Testis (tissue), 3 donors: ENCODE results near the gene MLN. TPM values are rescaled to one million over a fixed set of nuclear protein-coding genes. Genes with fewer than 3 reads are reported as not detected.
A peak's percentile ranks its signal among the peaks of the same experiment; 100 is the strongest.

Experiments used
- DNase-seq: peaks from one replicate; pipeline ENCODE4 v3.0.0-alpha.2; 2019
- H3K27ac ChIP-seq, 2 donors: fragments of 200-600 bp; sonication (generic); one replicate each; pipeline ENCODE4 v1.5.1; 2019
- H3K27me3 ChIP-seq: fragments of 200-600 bp; sonication (generic); one replicate; pipeline ENCODE4 v1.5.1; 2019
- H3K36me3 ChIP-seq: fragments of 200-600 bp; sonication (generic); one replicate; pipeline ENCODE4 v1.5.1; 2017; ENCODE audit warnings: low read depth; ENCODE audit errors: missing control alignments
- H3K4me1 ChIP-seq: fragments of 200-600 bp; sonication (generic); one replicate; pipeline ENCODE4 v1.5.1; 2019
- H3K4me3 ChIP-seq, 2 donors: fragments of 200-600 bp; sonication (generic); one replicate each; pipeline ENCODE4 v1.5.1; 2017 to 2019
- H3K9me3 ChIP-seq: fragments of 200-600 bp; sonication (generic); one replicate; pipeline ENCODE4 v1.5.1; 2017
- POLR2A ChIP-seq: fragments of 450-650 bp; IDR thresholded peaks from one replicate; pipeline ENCODE4 v1.6.1; 2017; ENCODE audit warnings: antibody characterized with exemption, mild to moderate bottlenecking, moderate library complexity
- WGBS, 2 donors: methylation state at CpG; one replicate each; pipeline ENCODE4 v1.1.5; 2018; 5-methylcytosine and 5-hydroxymethylcytosine counted together
- intact Hi-C: fragments of 100-400 bp; cut with DNase I; formaldehyde crosslinking; loops from one replicate; pipeline ENCODE4 v1.15.1; 2023; ENCODE audit warnings: low total_unique reads
- polyA plus RNA-seq: library from polyadenylated mRNA; stranded (reverse); fragments of 350-450 nt; fragmentation: Illumina TruSeq; extraction: RNeasy Lipid Tissue Mini Kit (QIAGEN cat#74804); gene quantifications from one replicate; pipeline ENCODE4 v1.2.3, GENCODE V29; 2014; ENCODE audit warnings: low read depth, low replicate concordance; ENCODE audit not compliant: insufficient read depth
- total RNA-seq, 2 donors: library from RNA; depleted of rRNA; stranded (reverse); fragments of >200 nt; gene quantifications; one replicate each; pipeline ENCODE4 v1.2.3, GENCODE V29; 2016
- TF ChIP-seq, protein P1 (sequence below), 3 experiments: fragments of 450-650 bp in 2 of 3; fragments of 200-600 bp in 1 of 3; sonication (generic) in 1 of 3; IDR thresholded peaks; one replicate each; pipeline ENCODE4 v1.5.1; 2016 to 2019; ENCODE audit warnings: antibody characterized with exemption in 3 of 3, mild to moderate bottlenecking in 2 of 3, moderate library complexity in 1 of 3

The MLN gene
- total and polyA plus RNA-seq, 3 donors from 2014 or later: not detected

DNA sequence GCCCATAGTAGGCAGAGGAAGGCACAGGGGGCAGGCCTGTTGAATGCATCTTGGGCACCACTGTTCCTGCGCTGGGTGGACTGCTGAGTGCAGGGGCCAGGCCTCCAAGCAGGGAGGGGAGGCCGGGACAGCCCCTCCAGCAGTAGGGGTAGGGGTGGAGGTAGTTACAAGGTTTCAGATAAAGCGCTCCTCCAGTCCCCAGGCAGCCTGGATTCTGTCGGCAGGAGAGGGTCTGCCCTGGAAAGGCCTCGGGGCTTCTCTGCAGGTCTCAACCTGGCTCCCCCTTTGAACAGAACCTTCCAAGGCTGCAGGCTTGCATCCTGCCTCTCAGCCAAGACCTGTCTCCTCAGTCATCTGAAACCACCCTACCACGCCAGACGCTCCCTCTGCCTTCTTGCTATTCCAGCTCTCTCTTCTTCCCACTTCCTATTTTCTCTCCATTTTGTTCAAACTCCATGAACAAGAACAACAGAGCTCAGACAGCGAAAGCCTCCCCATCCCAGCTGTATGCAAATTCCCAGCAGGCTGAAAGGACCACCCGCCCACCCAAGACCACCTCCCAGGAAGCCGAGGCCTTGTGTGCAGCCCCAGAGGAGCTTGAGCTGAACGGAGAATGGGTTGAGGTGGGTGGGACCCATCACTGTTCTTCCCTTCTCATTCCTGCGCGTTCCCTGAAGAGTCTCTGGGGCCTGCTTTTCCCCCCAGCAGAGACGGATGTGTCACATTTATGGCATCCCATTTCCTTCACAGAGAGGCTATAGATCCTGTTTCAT lies 1.4 kb downstream of the MLN start:
- Histone ChIP-seq H3K27me3 (no peaks in the 10 kb centered on the region), H3K27ac (no peak overlapping the region), H3K4me1 (peaks cover 4% of the 10 kb centered on the region), H3K36me3 (no peaks in the 10 kb centered on the region), H3K4me3 (no peak overlapping the region), H3K9me3 (no peaks in the 10 kb centered on the region)
- intact Hi-C loops: no loop called here
- TF ChIP-seq, protein P1, sequence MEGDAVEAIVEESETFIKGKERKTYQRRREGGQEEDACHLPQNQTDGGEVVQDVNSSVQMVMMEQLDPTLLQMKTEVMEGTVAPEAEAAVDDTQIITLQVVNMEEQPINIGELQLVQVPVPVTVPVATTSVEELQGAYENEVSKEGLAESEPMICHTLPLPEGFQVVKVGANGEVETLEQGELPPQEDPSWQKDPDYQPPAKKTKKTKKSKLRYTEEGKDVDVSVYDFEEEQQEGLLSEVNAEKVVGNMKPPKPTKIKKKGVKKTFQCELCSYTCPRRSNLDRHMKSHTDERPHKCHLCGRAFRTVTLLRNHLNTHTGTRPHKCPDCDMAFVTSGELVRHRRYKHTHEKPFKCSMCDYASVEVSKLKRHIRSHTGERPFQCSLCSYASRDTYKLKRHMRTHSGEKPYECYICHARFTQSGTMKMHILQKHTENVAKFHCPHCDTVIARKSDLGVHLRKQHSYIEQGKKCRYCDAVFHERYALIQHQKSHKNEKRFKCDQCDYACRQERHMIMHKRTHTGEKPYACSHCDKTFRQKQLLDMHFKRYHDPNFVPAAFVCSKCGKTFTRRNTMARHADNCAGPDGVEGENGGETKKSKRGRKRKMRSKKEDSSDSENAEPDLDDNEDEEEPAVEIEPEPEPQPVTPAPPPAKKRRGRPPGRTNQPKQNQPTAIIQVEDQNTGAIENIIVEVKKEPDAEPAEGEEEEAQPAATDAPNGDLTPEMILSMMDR (IDR thresholded peaks at IDR 0.05): no peak
- TF ChIP-seq POLR2A: no peak
- 75% methylated on average over 13 to 14 of the region's 14 CpGs for WGBS, 2 donors
- no peak for DNase-seq

DNA sequence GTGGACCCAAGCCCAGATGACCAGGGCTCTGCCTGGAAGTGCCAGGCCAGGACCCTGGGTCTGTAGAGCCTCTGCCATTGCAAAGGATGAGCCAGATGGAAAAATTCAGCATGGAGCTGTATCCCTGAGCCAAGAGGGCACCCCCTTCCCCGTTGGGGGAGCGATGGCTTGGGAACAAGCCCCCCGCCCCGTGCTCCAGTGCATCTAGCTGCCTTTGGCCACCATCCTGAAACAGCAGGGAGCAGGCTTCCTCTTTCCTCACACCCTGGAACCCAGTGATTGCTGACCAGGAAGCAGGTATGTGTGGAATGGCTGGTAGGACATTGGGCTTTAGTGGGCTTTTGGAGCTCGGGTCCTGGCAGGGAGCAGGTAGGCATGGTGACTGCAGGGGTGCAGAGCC lies 2.2 kb downstream of the MLN start:
- Histone ChIP-seq H3K9me3 (no peaks in the 10 kb centered on the region), H3K4me3 (no peak overlapping the region), H3K36me3 (no peaks in the 10 kb centered on the region), H3K4me1 (peaks cover 4% of the 10 kb centered on the region), H3K27ac (no peak overlapping the region), H3K27me3 (no peaks in the 10 kb centered on the region)
- TF ChIP-seq POLR2A: no peak
- TF ChIP-seq, protein P1 (IDR thresholded peaks at IDR 0.05): no peak
- intact Hi-C loops: no loop called here
- 94 to 100% methylated on average over 4 to 5 of the region's 5 CpGs for WGBS, 2 donors
- no peak for DNase-seq

DNA sequence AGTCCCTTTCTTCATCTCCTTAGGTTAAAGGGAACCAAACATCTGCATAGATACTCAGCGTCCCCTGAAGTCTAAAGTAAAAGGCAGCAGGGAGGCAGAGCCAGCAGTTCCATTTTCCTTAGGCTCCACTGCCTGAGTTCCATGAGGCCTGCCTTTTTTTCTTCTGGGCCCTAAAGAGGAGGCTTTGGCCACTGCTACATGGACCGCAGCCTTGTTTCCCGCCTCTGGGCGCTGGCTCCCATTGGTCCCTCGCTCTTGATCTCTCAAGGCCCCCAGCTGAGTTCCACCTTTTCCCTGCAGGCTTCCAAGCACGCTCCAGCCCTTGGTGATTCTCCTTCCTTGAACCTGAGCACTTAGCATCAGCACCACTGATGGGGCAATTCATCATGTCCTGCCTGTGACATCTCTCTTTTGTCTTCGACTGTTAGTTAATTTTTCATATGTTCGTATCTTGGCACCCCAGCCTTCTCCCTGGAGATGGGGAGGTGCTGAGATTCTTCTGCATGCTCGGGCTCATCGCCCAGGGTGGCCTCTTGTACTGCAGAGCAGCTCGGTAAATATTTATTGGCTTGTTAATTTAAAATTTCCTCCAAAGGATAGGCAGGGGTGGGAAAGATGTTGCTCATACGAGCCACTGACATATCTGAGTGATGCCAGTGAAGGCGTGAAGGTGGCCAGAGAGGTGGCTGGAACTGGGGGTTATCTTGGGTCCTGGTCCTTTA lies 3.4 kb downstream of the MLN start:
- WGBS, 2 donors: 83 to 90% methylated on average over 13 of the region's 13 CpGs
- intact Hi-C loops: no loop called here
- no peak for DNase-seq

DNA sequence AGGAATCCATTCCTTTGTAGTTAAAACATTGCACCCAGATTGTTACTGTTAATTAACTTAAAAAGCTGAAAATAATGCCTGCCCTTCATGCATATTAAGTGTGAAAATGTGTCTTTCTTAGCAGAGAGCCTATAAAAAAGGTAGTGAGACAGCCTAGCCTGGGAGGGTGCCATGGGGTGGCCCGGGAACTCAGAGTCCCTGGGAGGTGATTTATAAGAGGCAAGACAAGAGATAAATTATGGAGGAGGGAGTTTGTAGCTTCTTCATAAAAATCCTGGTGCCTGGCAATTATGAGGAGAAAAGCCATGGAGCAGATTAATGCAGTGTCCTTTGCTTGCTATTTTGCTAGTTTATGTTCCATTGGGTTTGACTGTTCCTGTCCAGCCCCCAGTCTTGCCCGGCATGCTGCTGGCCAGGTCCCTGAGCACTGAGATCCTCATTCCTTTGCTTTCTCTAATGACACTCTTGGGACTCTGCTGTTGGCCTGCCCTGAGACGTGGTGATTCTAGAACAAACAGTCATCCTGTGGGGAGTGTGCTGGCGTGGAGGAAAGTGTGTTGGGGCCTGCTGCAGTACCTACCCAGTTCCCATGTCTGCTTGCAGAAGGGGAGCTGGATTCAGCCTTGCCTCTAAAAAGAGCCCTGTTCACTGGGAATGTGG lies 4.2 kb downstream of the MLN start:
- H3K9me3 ChIP-seq: no peaks in the 10 kb centered on the region
- intact Hi-C loops: no loop called here
- no peak overlapping the region for H3K27ac ChIP-seq
- peaks cover 4% of the 10 kb centered on the region for H3K4me1 ChIP-seq
- no peak for TF ChIP-seq POLR2A
- TF ChIP-seq, protein P1 (IDR thresholded peaks at IDR 0.05): no peak
- H3K36me3 ChIP-seq: no peaks in the 10 kb centered on the region
- H3K27me3 ChIP-seq: no peaks in the 10 kb centered on the region
- no peak overlapping the region for H3K4me3 ChIP-seq
- DNase-seq: peak; percentile 48
- WGBS, 2 donors: 42 to 53% methylated on average over 4 of the region's 4 CpGs

More for the DNA sequence above, 3.4 kb downstream of the MLN start:
- Histone ChIP-seq H3K27ac (no peak overlapping the region), H3K4me1 (peaks cover 4% of the 10 kb centered on the region), H3K9me3 (no peaks in the 10 kb centered on the region), H3K36me3 (no peaks in the 10 kb centered on the region), H3K27me3 (no peaks in the 10 kb centered on the region), H3K4me3 (no peak overlapping the region)
- no peak for TF ChIP-seq POLR2A
- TF ChIP-seq, protein P1 (IDR thresholded peaks at IDR 0.05): no peak
